GM12873 (cell line): Measurements from ENCODE around the gene NCOA5.

ENCODE experiments used
- CTCF ChIP-seq: IDR thresholded peaks from 2 replicates; pipeline ENCODE4 v1.5.1; 2012; ENCODE audit warnings: low read depth, mild to moderate bottlenecking, moderate library complexity, low read length, control low read depth; ENCODE audit not compliant: insufficient read depth; ENCODE audit errors: missing control alignments

NCOA5 gene

GRCh38 chr20:46118481-46119020 is 28.8 kb upstream of the NCOA5 start:
- no peak for TF ChIP-seq CTCF

GRCh38 chr20:46117704-46118467 is 28.1 kb upstream of the NCOA5 start, which contains the start of gene CD40:
CD40 (plus strand) TSS chr20:46118314; CDS start chr20:46118344, 30 bp downstream.
- TF ChIP-seq CTCF: peak; percentile 19

DNA sequence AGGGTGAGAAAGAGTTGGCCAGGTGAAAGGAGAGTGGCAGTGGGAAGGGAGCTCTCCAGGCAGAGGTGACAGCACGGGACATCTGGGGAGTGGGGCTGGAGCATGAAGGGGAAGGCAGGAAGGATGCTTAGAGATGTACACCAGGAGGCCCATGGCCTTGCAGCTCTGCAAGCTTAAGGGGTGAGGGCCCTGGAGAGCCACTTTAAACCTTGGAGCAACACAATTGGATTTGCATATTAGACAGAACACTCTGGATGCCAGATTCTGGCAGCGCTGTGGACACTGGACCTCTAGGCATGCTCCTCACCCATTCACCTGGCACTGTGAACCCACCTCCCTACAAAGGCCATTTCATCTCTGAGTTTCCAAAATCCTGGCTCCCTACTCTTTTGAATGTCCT is 24.7 kb upstream of the NCOA5 start:
- no peak for TF ChIP-seq CTCF

- TF ChIP-seq CTCF: no peak
Observed at GRCh38 chr20:46113113-46113470, 23.3 kb upstream of the NCOA5 start.

- TF ChIP-seq CTCF: no peak
Observed at GRCh38 chr20:46112430-46113112, 22.8 kb upstream of the NCOA5 start.

GRCh38 chr20:46111836-46112212 is 22.1 kb upstream of the NCOA5 start:
- no peak for TF ChIP-seq CTCF

GRCh38 chr20:46111028-46111835 is 21.5 kb upstream of the NCOA5 start:
- no peak for TF ChIP-seq CTCF
